GM13977 (cell line): ENCODE data around the gene SSTR3.

ENCODE experiments used
- DNase-seq: peaks from one replicate; pipeline ENCODE4 v3.0.0; 2012; ENCODE audit warnings: low spot score
- in situ Hi-C: fragments of 300-500 bp; cut with MboI; formaldehyde crosslinking; loops from one replicate; pipeline ENCODE4 v1.12.0; 2022; ENCODE audit warnings: low sequenced_read_pairs, low pct_unique_long_range_greater_than_20kb, mixed read lengths, inconsistent platforms; ENCODE audit not compliant: unreplicated experiment
- TF ChIP-seq, protein P1 (sequence below): IDR thresholded peaks from 2 replicates; pipeline ENCODE4 v1.5.1; 2012; ENCODE audit warnings: mild to moderate bottlenecking, control low read depth; ENCODE audit not compliant: insufficient read depth; ENCODE audit errors: extremely low read depth, missing control alignments

SSTR3 gene

DNA sequence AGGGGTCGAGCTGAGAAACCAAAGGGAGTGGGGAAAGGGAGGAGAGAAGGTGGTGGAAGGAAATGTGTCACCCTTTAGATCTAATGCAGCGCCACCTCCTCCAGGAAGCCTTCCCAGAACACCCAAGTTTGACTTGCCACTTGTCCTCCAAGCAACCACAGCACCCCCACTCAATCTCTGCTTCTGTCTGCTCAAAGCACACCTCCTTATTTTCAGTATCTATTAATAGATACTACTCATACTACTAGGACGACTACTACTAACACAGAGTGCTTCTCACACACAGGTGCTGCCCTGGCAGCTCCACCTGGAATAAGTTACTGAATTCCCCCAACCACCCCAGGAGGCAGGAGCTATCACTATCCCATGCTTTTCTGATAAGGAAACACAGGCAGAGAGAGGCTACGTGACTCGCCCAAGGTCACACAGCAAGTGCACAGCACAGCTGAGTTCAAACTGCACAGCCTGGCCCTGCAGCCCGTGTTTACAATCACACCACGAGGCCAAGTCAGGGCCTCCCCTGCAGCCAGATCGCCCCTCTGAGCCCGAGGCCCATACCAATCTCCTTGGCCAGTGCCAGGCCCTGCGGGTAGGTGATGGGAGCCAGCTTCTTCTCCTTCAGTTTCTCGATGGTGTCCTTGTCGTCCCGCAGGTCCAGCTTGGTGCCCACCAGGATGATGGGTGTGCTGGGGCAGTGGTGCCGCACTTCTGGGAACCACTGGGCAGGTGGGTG, 18.6 kb upstream of the SSTR3 start:
- in situ Hi-C loops = no loop called here
- TF ChIP-seq, protein P1, sequence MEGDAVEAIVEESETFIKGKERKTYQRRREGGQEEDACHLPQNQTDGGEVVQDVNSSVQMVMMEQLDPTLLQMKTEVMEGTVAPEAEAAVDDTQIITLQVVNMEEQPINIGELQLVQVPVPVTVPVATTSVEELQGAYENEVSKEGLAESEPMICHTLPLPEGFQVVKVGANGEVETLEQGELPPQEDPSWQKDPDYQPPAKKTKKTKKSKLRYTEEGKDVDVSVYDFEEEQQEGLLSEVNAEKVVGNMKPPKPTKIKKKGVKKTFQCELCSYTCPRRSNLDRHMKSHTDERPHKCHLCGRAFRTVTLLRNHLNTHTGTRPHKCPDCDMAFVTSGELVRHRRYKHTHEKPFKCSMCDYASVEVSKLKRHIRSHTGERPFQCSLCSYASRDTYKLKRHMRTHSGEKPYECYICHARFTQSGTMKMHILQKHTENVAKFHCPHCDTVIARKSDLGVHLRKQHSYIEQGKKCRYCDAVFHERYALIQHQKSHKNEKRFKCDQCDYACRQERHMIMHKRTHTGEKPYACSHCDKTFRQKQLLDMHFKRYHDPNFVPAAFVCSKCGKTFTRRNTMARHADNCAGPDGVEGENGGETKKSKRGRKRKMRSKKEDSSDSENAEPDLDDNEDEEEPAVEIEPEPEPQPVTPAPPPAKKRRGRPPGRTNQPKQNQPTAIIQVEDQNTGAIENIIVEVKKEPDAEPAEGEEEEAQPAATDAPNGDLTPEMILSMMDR = no peak
- DNase-seq = peak; percentile 69

DNA sequence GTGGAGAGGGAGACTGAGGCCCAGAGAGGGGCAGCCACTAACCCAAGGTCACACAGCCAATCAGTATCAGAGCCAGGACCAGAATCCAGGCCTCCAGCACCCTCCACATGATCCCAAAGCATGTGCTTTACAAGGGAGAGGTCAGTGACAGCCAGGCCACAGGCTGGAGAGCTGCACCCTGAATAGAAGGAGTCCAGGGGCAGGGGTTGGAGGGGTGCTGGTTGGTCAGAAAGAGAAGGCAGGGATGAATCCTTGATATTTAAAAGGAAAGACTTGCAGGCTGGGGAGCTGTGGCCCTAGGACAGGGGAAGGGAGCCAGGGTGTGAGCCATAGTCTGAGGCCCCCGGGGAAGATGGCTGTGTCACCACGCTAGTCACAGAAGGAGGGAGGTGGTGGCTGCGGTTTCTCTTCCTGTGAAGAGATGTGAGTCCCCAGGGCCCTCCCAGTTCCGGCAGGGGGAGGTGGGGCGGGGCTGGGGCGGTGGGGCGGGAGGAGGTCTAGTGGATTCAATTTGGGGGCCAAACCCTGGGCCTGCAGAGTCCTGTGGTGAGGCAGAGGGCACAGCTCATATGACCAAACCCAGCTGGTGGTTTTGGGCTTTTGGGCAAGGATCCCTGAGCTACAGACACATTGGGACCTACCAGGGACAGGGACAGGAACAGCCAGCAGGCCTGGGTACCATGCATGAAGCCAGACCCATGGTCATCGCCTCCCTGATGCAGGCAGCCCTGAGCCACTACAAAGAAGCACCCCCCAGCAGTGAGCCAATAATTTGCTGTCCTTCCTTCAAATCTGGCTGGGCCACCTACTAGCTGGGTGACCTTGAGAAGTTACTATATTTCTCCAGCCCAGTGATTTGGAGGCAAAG, 17.8 kb upstream of the SSTR3 start:
- in situ Hi-C loops = no loop called here
- DNase-seq = peak; percentile 87
- TF ChIP-seq, protein P1 = no peak

DNA sequence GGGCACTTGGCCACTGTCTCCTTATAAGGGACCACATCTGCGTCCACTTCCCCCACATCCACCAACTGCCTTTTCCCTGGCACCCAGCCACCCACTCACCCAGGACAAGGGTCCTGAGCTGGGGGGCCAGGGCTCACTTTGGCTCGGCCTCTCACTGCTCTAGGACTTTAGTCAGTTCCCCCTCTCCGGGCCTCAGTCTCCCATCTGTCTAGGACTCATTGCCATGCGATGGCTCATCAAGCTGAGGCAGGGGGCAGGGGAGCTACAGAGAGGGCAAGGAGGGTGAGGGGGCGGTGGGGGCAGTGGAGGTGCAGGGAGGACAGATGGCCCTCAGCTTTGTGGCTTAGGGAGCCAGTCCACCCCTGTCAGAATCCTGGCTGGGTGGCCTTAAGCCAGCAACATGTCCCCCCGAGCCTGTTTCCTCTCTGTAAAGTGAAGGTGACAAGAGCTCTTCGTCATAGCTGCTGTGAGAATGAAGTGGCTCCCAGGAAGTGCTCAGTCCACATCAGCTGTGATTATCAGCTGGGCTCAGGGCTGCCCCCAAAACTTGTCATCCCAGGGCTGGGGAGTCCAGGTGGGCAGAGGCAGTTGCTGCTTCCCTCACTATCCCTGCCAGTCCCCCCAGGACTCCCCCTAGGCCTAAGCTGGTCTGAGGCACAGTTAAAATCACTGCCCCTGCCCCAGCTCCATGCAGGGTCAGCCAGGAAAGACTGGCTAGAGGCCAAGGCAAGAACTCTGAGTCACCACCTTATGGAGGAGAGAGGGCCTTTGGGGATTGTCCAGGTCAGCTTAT, 16.9 kb upstream of the SSTR3 start:
- TF ChIP-seq, protein P1 = no peak
- in situ Hi-C loops = no loop called here
- DNase-seq = no peak

DNA sequence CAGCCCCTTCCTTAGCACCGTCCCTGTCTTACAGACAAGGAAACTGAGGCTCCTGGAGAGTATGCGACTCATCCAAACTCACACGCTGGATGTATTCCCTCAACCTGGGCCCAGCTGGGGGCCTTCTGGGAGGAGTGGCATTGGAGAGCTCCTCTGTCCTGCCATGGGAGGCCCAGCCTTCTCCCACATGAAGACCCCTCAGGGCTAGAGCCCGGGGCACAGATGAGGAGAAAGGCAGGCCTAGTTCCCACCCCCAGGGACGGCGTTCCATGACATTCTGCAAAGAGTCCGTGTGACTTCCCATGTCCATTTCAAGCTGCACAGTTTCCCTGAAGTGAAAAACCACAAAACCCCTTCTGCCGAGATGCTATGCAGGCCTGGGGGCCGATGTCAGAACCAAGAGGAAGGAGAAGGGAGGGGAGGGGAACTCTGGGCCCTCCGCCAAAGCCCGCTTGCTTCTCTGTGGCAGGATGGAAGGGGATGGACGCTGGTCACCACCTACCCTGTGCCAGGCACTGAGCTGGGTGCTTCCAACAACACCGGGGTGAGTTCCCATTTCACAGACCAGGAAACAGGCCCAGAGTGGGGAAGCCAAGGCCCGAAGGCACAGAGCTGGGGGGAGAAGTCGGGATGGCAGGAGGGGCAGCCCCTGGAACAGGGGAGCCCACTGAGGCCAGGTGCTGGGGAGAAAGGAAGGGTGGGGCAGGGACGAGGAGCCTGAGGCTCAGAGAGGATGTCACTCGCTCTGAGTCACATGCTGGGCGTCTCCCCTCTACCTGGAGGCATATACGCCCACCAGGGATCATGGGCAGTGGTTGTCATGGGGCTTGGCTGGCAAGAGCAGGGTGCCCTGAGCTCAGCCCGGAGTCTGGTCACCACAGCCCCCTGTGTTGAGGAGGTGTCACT, 16.1 kb upstream of the SSTR3 start:
- in situ Hi-C loops = no loop called here
- TF ChIP-seq, protein P1 = no peak
- DNase-seq = no peak

DNA sequence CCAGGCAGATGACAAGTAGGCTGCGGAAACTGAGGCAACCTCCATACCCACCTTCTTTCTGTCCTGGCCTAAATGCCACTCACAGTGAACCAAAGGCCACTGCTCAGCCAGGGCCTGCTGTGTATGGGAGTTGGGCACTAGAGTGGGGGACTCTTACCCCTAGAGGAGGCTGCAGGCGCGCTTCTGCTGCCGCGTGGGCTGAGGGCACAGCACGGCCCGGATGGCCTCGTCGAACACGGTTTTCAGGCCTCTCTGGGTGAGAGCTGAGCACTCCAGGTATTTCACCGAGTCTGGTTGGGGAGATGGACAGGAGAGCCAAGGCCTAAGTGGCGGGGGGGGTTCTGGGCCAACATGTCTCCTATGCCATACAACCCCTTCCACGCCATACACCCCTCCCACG, 14.2 kb upstream of the SSTR3 start:
- DNase-seq = no peak
- TF ChIP-seq, protein P1 = no peak
- in situ Hi-C loops = no loop called here

DNA sequence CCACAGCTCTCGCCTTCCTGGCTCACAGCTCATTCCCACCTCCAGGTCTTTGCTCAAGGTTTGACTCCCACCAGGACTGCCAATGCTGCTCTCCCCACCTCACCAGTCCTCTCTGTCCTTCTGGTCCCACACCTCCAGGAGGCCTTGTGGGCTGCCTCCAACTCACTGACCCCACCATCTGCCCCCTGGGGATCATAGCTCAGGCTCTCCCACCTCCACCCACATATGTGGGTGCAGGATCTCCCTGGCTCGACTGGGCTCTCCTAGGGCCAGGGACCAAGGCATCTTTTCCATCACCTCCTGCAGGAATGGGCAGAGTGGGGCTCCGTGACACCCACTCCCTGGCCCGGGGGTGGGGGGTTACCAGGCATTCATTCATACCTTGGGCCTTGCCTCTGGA, 13.8 kb upstream of the SSTR3 start:
- no peak for DNase-seq
- in situ Hi-C loops = no loop called here
- TF ChIP-seq, protein P1 = no peak
